Stimulated activated CD4-positive, alpha-beta T cell treated with anti-CD3 and anti-CD28 coated beads, TNF-alpha, amount 100 ng/mL, for 1 hour (primary cell): Measurements from ENCODE around the gene NBPF1.
"Not testable (repeated sequence)": the region's sequence is repeated elsewhere in the genome, so short reads cannot be mapped to it uniquely, and the experiment has no call there.

Source experiments
- DNase-seq, 3 donors: peaks; one replicate each; pipeline ENCODE4 v3.0.0-alpha.2; 2020; ENCODE audit warnings: low read depth in 3 of 3, low spot score in 1 of 3

The NBPF1 gene

DNA sequence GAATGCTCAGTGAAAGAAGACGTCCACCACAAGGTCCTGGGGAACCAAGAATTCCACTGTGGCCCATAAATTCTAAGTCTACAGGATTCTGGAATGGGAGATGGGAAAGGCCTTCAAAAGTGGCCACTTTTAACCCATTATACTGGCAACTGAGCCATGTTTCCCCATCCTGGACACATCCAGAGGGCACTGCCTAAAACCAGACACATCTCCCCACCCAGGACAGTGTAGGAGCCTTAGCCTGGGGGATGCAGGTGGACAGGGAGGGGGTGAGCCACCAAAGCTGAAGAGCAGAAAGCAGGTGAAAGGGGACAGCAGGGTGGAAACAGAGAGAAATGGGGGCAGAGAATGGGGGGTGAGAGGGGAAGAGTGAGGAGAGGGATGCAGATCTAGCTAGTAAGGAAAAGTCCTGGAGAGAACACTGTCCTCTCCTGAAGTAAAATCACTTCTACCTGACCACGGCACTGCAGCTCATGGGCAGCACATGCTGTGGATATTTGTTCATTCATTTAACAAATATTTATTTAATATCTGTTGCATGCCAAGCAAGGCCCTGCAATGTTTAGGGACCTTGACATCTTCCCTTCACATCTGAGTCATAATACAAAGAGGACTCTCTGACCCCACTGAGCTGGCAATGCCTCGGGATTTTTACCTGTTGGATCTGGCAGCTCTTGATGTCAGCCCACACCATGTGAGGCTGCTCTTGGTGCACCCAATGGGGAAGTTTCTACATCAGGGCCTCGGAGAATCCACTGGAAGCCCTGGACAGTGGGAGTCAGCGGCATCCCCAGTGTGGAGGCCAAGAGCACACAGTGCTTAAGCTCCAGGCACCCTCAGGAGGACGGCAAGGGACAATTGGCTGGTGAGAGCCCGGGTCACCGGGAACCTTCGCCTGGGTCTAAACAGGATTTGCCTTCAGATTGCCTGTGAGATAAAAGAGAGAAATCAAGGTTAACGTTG, 5.2 kb downstream of the NBPF1 start:
- DNase-seq = not testable (repeated sequence)

DNA sequence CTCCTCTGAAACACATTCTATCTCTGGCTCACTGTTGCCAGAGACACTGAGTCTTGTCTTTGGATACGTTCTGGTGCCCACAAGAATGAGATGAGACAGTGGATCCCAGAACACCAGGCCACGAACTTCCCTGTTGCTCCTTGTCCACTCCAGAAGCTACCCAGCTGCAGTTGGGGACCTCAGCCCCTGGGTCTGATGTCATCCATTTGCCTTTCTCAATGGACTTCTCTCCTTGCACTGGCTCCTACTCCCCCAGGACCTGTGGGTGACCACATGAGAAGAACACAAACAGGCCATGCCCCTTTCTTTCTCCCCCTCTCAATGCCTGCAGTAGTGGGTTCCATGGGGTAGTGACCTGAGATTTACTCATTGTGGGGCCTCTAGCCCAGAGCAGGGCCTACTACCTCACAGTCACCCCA, 5.9 kb downstream of the NBPF1 start:
- DNase-seq = no peak

DNA sequence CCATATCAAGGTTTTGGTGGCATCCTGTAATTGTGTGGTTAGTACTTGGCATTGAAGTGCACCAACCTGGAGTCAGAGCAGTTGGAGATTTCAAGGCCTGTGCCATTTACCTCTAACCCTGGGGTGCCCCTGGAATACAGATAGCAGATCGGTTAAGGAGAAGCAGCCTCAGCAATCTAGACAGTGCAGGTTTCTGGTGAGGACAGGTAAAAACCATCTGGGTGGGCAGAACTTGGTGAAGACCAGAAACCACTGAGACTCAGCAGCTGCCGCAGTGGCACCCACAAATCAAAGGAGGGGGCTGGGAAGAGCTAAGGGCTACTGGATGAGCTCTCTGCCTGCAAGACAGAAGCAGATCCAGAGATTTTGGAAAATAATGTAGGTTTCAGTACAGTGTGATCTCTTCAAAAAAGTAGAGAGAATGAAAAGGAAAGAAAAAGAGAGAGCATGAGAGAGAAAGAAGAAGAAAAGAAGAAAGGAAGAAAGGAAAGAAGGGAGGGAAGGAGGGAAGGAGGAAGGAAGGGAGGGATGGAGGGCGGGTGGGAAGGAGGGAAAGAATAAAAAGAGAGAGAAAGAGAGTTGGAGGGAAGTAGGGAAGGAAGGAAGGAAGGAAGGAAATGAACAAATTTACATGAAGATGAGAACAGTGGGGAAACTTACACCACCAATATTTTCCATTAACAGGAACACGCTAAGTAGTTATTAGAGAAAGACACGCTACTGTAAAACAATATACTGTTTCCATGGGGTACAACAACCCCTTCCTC, 6.5 kb downstream of the NBPF1 start:
- DNase-seq = not testable (repeated sequence)

DNA sequence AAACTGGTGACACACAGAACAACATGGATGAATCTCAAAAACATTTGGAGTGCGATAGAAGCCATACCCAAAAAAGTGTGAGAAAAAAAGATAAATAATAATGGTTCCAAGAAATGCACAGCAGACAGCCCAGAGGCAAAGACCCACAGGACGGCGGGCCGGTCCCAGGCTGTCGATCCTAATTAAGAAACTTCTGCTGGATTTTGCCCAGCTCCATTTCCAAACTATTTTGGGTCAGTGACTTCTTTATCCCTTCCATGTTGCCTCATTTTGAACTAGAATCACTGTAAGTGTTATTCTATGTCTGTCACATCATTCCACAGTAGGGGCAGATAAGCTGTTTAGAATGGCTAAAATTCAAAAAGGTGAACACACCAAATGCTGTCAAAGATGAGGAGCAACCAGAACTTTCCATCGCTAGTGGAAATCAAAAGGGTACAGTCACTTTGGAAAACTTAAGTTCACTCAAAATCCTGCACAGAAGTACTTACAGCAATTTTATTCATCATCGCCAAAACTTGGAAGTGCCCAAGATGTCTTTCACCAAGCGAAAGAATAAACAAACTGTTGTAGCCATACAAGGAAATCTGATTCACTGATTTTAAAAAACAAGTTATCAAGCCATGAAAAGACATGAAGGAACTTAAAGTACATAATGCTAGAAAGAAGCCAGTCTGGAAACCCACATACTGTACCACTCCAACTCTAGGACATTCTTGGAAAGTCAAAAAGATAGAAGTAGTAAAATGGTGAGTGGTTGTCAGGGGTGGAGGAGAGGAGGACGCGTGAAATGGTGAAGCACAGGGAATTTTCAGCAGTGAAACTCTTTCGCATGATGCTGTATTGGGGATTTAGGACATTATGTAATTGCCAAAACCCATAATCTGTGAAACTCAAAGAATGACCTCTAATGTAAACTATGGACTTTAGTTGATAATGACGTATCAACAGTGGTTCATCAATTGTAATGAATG, 7.5 kb downstream of the NBPF1 start:
- no peak for DNase-seq

GRCh38 chr1:16605213-16605525, 8.2 kb downstream of the NBPF1 start:
- no peak for DNase-seq

GRCh38 chr1:16604514-16605212, 8.7 kb downstream of the NBPF1 start:
- not testable (repeated sequence) for DNase-seq

DNA sequence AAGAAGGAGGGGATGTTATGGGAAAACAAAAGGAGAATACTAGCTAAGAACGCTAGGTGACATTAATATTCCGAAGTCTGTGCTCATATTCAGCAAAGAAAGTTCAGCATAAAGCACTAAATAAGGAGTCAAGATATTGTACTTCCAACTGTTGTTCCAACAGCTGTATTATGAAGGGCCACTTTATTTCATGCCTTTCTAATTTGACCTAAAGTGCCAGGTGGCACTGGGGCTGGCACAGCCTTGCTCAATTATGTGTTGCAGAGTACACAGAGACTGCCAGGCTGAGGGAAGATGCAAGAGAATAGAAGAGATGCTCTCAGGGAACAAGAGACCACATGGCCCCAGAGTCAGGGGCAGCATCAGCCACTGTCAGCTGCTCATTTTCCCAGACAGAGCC, 9.7 kb downstream of the NBPF1 start:
- DNase-seq = not testable (repeated sequence)

DNA sequence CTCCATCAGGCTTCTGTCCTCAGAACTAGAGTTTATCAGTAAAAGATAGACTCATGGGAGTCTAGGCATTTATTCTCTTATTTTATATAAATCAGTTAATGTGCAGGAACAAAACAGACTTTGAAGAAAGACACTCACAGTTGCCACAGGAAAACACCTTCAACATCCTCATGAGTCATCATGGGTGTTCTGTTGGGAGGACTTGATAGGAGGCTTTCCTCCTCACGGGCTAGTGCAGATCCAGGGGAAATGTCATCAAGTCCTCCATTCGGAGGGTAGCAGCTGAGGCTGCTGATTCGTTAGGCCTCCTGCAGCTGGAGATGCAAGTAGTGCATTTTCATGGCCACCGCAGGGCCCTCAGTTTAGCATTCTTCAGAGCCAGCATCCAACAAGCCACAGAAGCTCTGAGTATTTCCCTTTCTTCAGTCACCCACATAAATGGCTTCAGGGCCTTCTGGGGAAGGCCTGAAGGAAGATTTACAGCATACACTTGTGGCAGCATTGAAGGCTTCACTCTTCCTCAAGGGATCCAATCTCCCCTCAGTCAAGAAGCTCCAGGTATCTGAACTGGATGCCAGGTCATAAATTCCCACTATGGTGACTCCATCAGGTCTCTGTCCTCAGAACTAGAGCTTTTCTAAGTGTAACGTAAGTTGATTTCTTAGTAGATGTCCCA, 10.9 kb downstream of the NBPF1 start:
- not testable (repeated sequence) for DNase-seq

DNA sequence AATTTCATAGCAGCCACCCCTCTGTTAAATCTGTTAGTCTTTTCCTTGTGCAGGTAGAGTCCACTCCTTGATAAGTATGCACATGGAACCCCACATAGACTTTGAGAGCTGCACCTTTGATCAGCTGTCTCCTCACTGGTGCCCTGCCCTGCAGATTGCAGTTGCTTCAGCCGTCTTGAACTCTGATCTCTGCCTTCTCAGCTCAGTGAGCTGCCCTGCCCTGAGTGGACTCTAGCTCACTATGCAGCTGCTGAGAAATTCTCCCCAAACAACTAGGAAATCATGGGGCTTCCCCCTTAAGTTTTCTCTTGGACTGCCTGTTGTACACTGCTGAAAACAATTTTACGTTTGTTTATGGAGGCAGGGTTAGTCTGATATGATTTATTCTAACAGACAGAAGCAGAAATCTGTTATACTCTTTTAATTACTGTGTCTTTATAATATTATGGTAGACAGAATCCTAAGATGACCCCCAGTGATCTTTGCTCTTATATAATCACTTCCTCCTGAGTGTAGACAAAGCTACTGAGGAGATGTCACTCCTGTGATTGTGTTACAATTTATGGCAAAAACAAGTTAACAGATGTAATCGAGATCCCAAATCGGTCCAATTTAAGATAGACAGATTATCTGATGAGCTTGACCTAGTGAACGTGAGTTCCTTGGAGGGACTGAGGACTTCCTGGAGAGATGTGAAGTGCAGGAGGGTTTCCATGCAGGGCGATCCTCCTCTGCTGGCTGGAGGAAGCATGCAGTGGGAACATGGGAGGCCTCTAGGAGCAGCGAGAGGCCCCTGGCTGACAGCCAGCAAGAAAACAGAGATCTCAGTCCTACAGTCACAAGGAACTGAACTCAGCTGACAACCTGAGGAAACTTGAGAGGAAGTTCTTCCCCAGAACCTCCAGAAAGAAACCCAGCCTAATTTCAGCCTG, 12.2 kb downstream of the NBPF1 start:
- not testable (repeated sequence) for DNase-seq

DNA sequence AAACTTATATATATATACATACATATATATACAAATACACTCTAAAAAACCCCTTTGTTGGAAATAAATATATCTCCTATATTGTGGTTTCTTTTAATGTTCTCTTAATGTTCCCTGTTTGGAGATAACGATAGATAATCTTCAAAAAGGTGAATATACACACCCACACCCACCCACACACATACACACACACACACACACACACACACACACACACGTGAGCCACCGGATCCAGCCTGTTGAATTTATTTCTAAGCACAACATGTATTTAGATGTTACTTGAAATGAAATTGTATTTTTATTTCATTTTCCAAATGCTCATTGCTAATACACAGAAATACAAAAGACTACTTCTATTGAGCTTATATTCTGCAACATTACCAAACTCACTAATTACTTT, 14.0 kb downstream of the NBPF1 start:
- DNase-seq = not testable (repeated sequence)

- not testable (repeated sequence) for DNase-seq
Observed at GRCh38 chr1:16595216-16595615, 18.1 kb downstream of the NBPF1 start.

DNA sequence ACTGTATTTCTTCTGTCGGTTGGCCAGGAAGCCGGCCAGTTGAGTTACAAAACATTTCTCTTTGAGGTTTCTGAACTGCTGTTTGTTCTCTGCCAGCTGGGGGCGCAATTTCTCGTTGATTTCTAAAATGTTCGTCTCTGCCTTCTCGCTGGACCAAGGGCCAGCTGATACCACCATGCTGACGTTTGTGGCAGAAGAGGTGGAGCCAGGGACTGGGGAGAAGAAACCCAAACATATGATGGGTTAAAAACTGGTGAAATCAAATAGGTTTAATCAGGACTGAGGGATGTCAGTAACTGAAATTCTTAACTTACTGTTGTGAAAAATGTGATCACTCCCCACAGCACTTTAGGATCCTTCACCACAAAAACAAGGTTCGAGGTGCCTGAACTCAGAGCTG, 21.5 kb downstream of the NBPF1 start:
- DNase-seq = not testable (repeated sequence)

DNA sequence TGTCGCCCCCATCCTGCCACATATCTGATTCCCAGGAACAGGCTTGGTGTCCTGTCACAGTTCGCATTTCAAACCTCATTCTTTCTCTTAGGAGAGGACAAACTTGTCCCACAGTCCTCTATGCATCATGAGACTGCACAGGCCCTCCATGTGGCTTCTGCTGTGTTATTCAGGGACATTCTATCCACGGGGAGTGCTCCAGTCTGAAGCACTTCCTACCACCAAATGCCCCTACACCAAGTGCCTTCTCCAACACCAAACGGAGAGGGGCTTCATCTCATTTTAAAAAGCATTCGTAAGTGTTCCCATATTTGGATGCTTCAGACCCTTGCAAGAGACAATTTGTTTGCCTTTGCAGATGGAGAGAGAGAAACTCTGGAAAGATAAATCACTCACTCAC, 25.3 kb downstream of the NBPF1 start:
- not testable (repeated sequence) for DNase-seq

GRCh38 chr1:16587639-16588038, 25.7 kb downstream of the NBPF1 start:
- DNase-seq = not testable (repeated sequence)

GRCh38 chr1:16565324-16565723, 48.0 kb downstream of the NBPF1 start:
- DNase-seq = not testable (repeated sequence)

DNA sequence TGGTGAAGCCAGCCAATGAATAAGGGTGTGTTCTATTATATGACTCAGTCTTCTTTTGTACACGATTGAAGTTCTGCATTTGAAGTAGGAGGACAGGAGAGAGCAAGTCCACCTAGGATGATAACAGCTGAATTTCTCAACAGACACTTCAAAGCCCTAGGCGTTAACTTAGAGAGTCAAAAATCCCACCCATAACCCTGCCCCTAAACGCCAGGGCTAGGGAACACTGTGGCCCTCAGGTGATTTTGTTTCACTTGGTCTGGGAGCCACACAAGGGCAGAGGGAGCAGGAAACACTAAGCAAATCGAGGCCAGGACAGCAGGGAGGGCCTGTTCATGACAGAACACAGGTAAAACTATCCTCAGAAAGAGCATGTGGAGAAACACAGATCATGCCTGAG, 52.3 kb downstream of the NBPF1 start:
- DNase-seq = not testable (repeated sequence)

DNA sequence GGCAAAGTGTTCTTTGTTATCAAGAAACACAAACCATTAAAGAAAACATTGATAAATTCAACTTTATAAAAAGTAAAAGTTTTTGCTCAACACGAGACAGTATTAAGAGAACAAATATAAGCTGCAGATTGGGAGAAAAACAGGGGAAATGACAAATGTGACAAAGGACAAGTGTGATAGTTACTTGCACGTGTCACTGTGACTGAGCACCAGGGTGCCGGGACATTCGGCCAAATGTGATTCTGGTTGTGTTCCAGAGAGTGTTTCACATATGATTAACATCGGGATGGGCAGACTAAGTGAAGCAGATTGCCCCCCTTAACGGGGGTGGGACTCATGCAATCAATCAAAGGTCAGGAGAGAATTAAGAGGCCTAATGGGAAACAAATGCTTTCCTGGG, 52.9 kb downstream of the NBPF1 start:
- DNase-seq = not testable (repeated sequence)

DNA sequence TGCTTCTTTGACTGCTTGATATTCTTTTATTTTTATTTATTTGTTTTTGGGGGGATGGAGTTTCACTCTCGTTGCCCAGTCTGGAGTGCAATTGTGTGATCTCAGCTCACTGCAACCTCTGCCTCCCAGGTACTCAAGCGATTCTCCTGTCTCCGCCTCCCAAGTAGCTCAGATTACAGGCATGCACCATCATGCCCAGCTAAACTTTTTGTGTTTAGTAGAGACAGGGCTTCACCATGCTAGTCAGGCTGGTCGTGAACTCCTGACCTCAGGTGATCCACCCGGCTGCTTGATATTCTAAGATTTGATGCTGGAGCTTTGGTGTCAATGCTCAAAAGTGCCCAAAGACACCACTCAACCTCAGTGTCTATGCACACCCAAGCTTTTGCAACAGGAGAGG, 53.7 kb downstream of the NBPF1 start:
- DNase-seq = not testable (repeated sequence)

- not testable (repeated sequence) for DNase-seq
Observed at GRCh38 chr1:16557034-16557433, 56.3 kb downstream of the NBPF1 start.
